ENCODE results near the gene PALMD.

GRCh38 chr1:99650773-99651437 is 5.0 kb downstream of the PALMD start:
- TF ChIP-seq RCOR1 (IDR thresholded peaks at IDR 0.05; ENCODE audit: low read length): no peak
- no peak for TF ChIP-seq MEF2A (IDR thresholded peaks at IDR 0.05; ENCODE audit: borderline replicate concordance, low read depth)
- TF ChIP-seq GABPA (IDR thresholded peaks at IDR 0.05; ENCODE audit: low read depth): no peak
- TF ChIP-seq IRF3 (IDR thresholded peaks at IDR 0.05; ENCODE audit: low read depth, low read length): no peak
- no peak for TF ChIP-seq REST (IDR thresholded peaks at IDR 0.05; ENCODE audit: low read depth, low read length)
- TF ChIP-seq RFX5 (IDR thresholded peaks at IDR 0.05; ENCODE audit: low read length): no peak
- TF ChIP-seq PBX3 (IDR thresholded peaks at IDR 0.05): no peak
- TF ChIP-seq CTCF (IDR thresholded peaks at IDR 0.05): no peak
- no peak for TF ChIP-seq TEAD4 (IDR thresholded peaks at IDR 0.05; ENCODE audit: borderline replicate concordance, insufficient read depth)
- no peak for TF ChIP-seq USF2 (IDR thresholded peaks at IDR 0.05; ENCODE audit: borderline replicate concordance, low read depth, low read length)
